ENCODE data around the gene ZNRF1. TPM values are rescaled to one million over a fixed set of nuclear protein-coding genes. Genes with fewer than 3 reads are reported as not detected.

The ZNRF1 gene
- total RNA-seq, 4 donors from 2014 or later: 19.3 to 46.7 (median 32.9) TPM

DNA sequence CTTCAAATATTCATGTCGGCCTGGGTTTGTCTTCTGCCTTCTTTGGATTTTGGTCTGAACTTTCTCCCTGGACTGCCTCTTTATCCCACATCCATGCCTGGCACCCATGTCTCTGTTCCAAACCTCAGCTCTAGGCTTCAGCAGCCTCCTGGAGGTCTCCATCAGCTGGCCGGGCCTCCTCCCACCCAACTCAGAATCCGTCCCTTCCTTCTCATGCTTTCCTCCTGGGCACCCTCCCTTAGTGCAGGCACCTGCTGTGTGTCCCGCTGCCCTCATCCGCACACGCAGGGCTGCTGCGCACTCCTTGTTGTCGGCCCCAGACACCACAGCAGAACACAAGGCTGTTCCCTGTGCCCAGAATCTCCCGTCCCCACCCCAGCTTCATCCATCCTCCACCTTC lies 103.8 kb downstream of the ZNRF1 start:
- intact Hi-C loops (cut with DNase I; ENCODE audit: low total_unique reads): no loop called here
- TF ChIP-seq, protein P1, sequence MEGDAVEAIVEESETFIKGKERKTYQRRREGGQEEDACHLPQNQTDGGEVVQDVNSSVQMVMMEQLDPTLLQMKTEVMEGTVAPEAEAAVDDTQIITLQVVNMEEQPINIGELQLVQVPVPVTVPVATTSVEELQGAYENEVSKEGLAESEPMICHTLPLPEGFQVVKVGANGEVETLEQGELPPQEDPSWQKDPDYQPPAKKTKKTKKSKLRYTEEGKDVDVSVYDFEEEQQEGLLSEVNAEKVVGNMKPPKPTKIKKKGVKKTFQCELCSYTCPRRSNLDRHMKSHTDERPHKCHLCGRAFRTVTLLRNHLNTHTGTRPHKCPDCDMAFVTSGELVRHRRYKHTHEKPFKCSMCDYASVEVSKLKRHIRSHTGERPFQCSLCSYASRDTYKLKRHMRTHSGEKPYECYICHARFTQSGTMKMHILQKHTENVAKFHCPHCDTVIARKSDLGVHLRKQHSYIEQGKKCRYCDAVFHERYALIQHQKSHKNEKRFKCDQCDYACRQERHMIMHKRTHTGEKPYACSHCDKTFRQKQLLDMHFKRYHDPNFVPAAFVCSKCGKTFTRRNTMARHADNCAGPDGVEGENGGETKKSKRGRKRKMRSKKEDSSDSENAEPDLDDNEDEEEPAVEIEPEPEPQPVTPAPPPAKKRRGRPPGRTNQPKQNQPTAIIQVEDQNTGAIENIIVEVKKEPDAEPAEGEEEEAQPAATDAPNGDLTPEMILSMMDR (IDR thresholded peaks at IDR 0.05): no peak
- TF ChIP-seq POLR2A (IDR thresholded peaks at IDR 0.05): no peak
- WGBS, 2 donors: 94 to 96% methylated on average over 9 of the region's 9 CpGs
- H3K4me3 ChIP-seq (ENCODE audit: low read depth, poor library complexity, severe bottlenecking): no peak overlapping the region
- no peak for DNase-seq (ENCODE audit: low spot score in 2 of 2)

DNA sequence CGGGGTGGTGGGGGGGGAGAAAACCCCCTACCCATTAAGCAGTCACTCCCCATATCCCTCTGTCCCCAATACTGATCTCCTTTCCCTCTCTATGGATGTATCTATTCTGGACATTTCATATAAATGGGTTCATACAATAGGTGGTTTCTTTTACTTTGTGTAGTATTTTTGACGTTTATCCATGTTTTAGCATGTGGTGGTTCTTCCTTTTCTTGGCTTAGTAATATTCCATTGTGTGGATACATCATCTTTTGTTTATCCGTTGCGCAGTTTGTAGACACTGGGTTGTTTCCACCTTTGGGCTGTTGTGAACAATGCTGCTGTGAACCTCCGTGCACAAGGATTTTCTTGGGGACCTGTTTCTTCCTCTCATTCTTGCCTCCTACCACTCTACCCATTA lies 105.2 kb downstream of the ZNRF1 start:
- intact Hi-C loops (cut with DNase I; ENCODE audit: low total_unique reads): no loop called here
- TF ChIP-seq, protein P1 (IDR thresholded peaks at IDR 0.05): no peak
- no peak for TF ChIP-seq POLR2A (IDR thresholded peaks at IDR 0.05)
- no peak overlapping the region for H3K4me3 ChIP-seq (ENCODE audit: low read depth, poor library complexity, severe bottlenecking)
- 94 to 95% methylated on average over 5 of the region's 5 CpGs for WGBS, 2 donors
- DNase-seq (ENCODE audit: low spot score in 2 of 2): no peak

DNA sequence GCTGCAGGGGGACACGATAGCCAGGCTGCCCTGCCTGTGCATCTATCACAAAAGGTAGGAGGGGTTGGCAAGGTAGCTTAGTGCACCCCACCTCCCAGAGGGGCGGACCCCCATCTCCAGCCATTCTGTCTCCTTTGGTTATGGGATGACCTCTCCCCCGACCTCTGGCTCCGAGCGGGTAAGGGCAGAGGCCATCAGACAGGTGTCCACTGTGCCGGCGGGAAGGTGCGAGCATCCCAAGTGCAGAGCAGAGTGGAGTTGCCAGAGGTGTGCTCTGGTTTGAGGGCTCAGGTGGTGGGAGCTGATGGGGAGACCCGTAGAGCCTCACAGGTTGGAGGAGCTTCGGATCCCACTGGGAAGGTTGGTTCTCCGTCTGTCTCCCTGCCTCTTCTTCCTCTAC lies 106.0 kb downstream of the ZNRF1 start:
- intact Hi-C loops (cut with DNase I; ENCODE audit: low total_unique reads): no loop called here
- no peak for DNase-seq (ENCODE audit: low spot score in 2 of 2)
- H3K4me3 ChIP-seq (ENCODE audit: low read depth, poor library complexity, severe bottlenecking): no peak overlapping the region
- 92 to 95% methylated on average over 7 to 11 of the region's 11 CpGs for WGBS, 2 donors
- TF ChIP-seq POLR2A (IDR thresholded peaks at IDR 0.05): no peak
- TF ChIP-seq, protein P1 (IDR thresholded peaks at IDR 0.05): no peak

DNA sequence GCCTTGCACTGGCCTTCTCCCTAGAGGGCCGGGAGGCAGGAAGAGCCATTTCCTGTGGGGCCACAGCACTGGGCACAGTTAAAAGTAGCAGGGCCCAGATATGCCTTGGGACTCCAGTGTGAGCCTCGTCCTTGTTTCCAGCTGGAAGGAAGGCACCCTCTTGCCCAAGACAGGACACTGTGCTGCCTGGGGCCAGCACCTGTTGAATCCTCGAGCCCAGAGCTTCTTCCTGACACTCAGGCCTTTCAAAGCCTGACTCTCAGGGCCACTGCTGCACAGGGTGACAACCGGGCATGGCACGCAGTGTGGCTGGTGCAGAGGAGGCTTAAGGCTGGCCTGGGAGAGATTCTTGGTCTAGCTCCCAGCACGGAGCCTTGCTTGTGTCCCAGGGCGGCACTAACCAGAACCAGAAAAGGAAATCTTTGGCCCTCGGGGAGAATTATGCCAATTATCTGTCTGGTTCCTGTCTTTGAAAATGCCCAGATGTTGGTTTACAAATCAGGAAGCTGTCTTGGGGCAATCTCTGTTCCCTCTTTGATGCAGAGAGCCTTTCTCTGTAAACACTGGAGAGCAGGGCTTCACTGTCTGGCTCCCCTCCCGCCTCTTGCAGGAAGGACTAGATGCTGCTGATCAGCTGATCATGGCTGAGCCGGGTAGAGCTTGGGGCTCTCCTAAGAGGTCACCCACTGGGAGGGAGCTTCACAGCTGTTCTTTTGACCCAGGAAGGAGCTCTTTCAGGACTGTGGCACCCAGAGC lies 106.7 kb downstream of the ZNRF1 start:
- DNase-seq (ENCODE audit: low spot score in 2 of 2): peak in 1 of 2 donors; percentile 64
- no peak overlapping the region for H3K4me3 ChIP-seq (ENCODE audit: low read depth, poor library complexity, severe bottlenecking)
- intact Hi-C loops (cut with DNase I; ENCODE audit: low total_unique reads): no loop called here
- no peak for TF ChIP-seq POLR2A (IDR thresholded peaks at IDR 0.05)
- TF ChIP-seq, protein P1 (IDR thresholded peaks at IDR 0.05): no peak
- WGBS, 2 donors: 43 to 51% methylated on average over 9 to 10 of the region's 10 CpGs

DNA sequence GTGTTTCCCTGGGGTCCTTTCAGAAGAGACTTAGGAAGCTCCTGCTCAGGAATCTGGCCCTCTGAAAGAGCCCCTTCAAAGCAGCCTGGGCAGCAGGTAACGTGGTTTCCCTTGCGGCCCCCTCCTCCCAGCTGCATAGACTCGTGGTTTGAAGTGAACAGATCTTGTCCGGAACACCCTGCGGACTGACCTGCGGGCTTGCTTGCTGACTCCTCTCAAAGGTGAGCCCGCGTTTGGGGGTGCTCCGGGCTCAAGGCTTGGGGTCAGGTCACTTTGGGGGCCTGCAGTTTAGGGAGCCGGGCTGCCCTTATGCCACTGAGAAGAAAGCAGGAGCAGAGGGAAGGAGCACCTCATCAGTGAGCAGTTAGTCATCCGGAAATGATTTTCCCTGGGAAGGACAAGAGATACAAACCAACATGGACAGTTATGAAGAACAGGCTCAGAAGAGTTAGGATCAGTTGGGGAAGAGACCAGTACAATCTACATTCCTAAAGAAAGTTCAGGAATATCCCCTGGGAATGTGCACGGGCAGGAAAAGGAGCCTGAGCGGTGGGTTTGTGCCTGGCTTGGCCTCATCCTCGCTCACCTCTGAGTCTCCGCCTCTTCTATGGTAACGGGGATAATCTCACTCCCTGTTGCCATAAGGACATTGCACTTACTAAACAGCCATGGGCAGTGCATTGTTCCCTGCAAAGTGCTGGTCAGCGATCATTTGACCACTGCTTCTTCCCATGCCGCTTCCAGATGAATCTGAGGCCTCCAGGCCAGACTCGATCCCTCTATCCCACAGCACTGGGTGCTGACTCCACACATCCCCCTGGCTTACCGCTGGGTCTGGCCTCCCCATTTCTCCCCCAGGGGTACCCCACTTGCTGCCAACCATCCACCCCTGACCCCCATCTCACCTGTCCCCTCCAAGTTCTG lies 107.8 kb downstream of the ZNRF1 start:
- 91% methylated on average over 20 of the region's 20 CpGs for WGBS, 2 donors
- intact Hi-C loops (cut with DNase I; ENCODE audit: low total_unique reads): no loop called here
- TF ChIP-seq, protein P1 (IDR thresholded peaks at IDR 0.05): no peak
- TF ChIP-seq POLR2A (IDR thresholded peaks at IDR 0.05): no peak
- H3K4me3 ChIP-seq (ENCODE audit: low read depth, poor library complexity, severe bottlenecking): no peak overlapping the region
- DNase-seq (ENCODE audit: low spot score in 2 of 2): no peak

Measured in lower leg skin (tissue), 4 donors.